Body of pancreas (tissue), 4 donors: ENCODE measurements around the gene SAPCD1. TPM values are rescaled to one million over a fixed set of nuclear protein-coding genes. Genes with fewer than 3 reads are reported as not detected.

Source experiments
- ATAC-seq: fragments of 150-250 bp; one replicate; pipeline ENCODE4 v1.9.1; 2016
- DNase-seq, 4 donors: peaks; one replicate each; pipeline ENCODE4 v3.0.0-alpha.2; 2019
- H3K27ac ChIP-seq, 4 donors: fragments of 200-600 bp; sonication (generic); 1 replicate in 3 of 4; 2 replicates in 1 of 4; pipeline versions ENCODE4 v1.5.1 to v1.6.1; 2016 to 2019; ENCODE audit warnings: mild to moderate bottlenecking in 1 of 4, mixed read lengths in 1 of 4, moderate library complexity in 1 of 4
- H3K27me3 ChIP-seq, 2 donors: fragments of 200-600 bp; sonication (generic); one replicate each; pipeline ENCODE4 v1.6.0; 2016; ENCODE audit warnings: mild to moderate bottlenecking in 1 of 2
- H3K36me3 ChIP-seq, 2 donors: fragments of 200-600 bp; sonication (generic); replicated peaks in 1 of 2; 2 replicates each; pipeline ENCODE4 v1.5.1; 2016; ENCODE audit warnings: low read depth in 2 of 2; ENCODE audit not compliant: insufficient read depth in 1 of 2
- H3K4me1 ChIP-seq: fragments of 200-600 bp; sonication (generic); one replicate; pipeline ENCODE4 v1.6.0; 2016
- H3K4me3 ChIP-seq, 2 donors: fragments of 200-600 bp; sonication (generic); 1 replicate in 1 of 2; 2 replicates in 1 of 2; pipeline ENCODE4 v1.5.1; 2016 to 2019
- H3K9me3 ChIP-seq, 3 donors: fragments of 200-600 bp; sonication (generic); 1 replicate in 2 of 3; 2 replicates in 1 of 3; pipeline ENCODE4 v1.5.1; 2016
- POLR2A ChIP-seq, 3 donors: fragments of 450-650 bp; IDR thresholded peaks; one replicate each; pipeline ENCODE4 v1.6.1; 2016; ENCODE audit warnings: antibody characterized with exemption in 3 of 3, mild to moderate bottlenecking in 2 of 3
- WGBS, 2 donors: methylation state at CpG; one replicate each; pipeline ENCODE4 v1.1.5; 2017; 5-methylcytosine and 5-hydroxymethylcytosine counted together
- intact Hi-C: fragments of 100-400 bp; cut with DNase I; formaldehyde crosslinking; loops from one replicate; pipeline ENCODE4 v1.15.1; 2023
- total RNA-seq, 2 donors: library from RNA; depleted of rRNA; stranded (reverse); fragments of >200 nt; gene quantifications; one replicate each; pipeline ENCODE4 v1.1.0, GENCODE V29; 2016
- TF ChIP-seq, protein P1 (sequence below), 7 experiments: fragments of 450-650 bp in 4 of 7; fragments of 200-600 bp in 3 of 7; sonication (generic) in 3 of 7; IDR thresholded peaks; one replicate each; pipeline ENCODE4 v1.5.1; 2016 to 2019; ENCODE audit warnings: antibody characterized with exemption in 7 of 7

Gene SAPCD1
- total RNA-seq, 2 donors from 2014 or later: 2.0 to 2.6 TPM

DNA sequence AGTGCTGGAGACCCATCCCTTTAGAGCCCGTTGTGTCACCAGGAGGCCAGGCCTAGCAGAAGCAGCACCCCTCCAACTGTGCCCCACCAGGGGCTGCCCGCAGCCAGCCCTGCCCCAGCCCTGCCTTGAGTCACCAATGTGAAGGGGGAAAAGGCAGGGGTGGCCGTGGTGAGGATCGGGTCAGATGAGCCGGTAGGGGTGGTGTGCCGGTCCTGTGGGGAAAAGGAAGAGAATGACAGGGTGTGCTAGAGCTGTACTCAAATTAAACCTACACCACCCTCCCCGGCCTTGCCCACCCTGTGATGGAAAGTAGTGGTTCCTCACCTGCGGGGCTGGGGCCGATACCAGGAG lies 3.1 kb downstream of the SAPCD1 start:
- no peaks in the 10 kb centered on the region for H3K27me3 ChIP-seq
- ATAC-seq: no peak
- H3K27ac ChIP-seq: no peak overlapping the region
- TF ChIP-seq POLR2A (IDR thresholded peaks at IDR 0.05): no peak
- TF ChIP-seq, protein P1, sequence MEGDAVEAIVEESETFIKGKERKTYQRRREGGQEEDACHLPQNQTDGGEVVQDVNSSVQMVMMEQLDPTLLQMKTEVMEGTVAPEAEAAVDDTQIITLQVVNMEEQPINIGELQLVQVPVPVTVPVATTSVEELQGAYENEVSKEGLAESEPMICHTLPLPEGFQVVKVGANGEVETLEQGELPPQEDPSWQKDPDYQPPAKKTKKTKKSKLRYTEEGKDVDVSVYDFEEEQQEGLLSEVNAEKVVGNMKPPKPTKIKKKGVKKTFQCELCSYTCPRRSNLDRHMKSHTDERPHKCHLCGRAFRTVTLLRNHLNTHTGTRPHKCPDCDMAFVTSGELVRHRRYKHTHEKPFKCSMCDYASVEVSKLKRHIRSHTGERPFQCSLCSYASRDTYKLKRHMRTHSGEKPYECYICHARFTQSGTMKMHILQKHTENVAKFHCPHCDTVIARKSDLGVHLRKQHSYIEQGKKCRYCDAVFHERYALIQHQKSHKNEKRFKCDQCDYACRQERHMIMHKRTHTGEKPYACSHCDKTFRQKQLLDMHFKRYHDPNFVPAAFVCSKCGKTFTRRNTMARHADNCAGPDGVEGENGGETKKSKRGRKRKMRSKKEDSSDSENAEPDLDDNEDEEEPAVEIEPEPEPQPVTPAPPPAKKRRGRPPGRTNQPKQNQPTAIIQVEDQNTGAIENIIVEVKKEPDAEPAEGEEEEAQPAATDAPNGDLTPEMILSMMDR (IDR thresholded peaks at IDR 0.05): no peak
- no peak for DNase-seq
- 84 to 88% methylated on average over 7 to 9 of the region's 9 CpGs for WGBS, 2 donors
- H3K4me3 ChIP-seq: no peak overlapping the region
- H3K9me3 ChIP-seq: no peaks in the 10 kb centered on the region
- intact Hi-C loops: no loop called here
- H3K4me1 ChIP-seq: peaks cover 4% of the 10 kb centered on the region
- no peaks in the 10 kb centered on the region for H3K36me3 ChIP-seq

DNA sequence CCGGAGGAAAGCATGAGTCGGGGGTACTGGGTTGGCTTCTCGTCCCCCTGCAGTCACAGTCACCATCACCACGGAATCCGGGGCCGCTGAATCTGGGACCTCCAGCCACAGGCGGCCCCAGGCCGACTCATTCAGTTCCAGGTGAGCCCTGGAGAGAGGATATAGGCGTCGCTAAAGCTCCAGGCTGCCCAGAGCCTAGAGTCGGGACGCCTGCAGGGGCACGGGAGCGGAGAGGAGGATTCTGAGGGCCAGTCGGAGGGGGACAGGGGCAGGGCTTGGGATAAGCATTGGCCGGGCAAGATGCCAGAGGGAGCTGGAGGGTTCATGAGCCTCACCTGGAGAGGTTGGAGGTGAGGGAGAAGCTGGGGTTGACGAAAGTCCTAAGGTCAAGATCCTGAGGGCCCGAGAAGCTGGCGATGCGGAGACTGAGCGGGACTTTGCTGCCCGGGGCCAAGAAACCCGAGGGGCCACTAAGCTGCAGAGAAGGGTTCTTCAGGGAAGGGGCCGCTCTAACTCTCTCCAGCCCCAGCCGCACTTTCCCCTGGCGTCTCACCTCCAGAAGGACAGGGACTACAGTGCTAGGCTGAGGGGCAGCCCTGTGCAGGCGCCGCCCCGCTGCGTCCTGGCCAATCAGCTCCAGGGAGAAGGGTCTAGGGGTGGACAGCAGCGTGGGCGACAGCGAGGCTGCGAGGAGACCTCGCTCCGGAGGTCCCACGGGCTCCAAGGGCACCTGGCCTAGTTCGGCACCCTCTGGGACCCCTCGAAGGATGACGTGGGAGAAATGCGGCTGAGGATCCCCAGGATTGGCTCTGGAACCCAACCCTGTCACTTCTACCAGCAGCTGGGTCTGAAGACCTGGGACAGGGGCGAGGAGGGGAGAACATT lies 3.7 kb downstream of the SAPCD1 start:
- no peak for ATAC-seq

DNA sequence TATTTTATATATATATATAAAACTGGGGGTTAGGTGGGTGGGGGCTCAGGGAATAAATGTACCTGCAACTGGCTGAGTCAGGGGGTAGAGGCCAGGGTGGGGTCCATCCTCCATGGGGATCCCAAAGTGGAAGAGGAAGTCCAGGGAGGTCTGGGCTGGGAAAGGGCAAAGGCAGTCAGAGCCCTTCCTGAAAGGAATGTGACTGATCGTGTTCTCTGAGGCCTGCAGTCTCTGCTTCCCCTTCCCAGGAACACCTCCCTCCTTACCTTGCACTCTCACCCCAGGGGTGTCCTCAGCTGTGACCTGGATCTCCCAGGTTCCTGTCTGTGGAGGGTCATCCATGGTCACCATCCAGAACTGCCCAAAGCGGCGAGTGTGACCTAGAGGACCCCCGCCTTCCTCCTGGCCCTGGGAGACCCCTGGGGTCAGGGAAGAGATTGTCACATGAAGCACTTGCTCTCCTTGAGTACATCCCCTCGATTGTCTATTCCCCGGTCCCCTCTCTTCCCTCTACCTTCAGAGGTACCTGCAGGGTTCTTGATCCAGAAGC lies 4.7 kb downstream of the SAPCD1 start:
- intact Hi-C loops: no loop called here
- no peak for TF ChIP-seq POLR2A (IDR thresholded peaks at IDR 0.05)
- TF ChIP-seq, protein P1 (IDR thresholded peaks at IDR 0.05): no peak
- DNase-seq (no peak), ATAC-seq (no peak)
- Histone ChIP-seq H3K4me1 (peaks cover 4% of the 10 kb centered on the region), H3K36me3 (no peaks in the 10 kb centered on the region), H3K27me3 (no peaks in the 10 kb centered on the region), H3K27ac (no peak overlapping the region), H3K4me3 (no peak overlapping the region), H3K9me3 (no peaks in the 10 kb centered on the region)
- 70 to 83% methylated on average over 2 to 6 of the region's 6 CpGs for WGBS, 2 donors

More for the DNA sequence above, 3.7 kb downstream of the SAPCD1 start:
- intact Hi-C loops: no loop called here
- no peak overlapping the region for H3K4me3 ChIP-seq
- peaks cover 4% of the 10 kb centered on the region for H3K4me1 ChIP-seq
- WGBS, 2 donors: 45 to 54% methylated on average over 19 to 42 of the region's 42 CpGs
- H3K27me3 ChIP-seq: no peaks in the 10 kb centered on the region
- no peaks in the 10 kb centered on the region for H3K9me3 ChIP-seq
- no peaks in the 10 kb centered on the region for H3K36me3 ChIP-seq
- DNase-seq: no peak
- no peak overlapping the region for H3K27ac ChIP-seq
- no peak for TF ChIP-seq POLR2A (IDR thresholded peaks at IDR 0.05)
- TF ChIP-seq, protein P1 (IDR thresholded peaks at IDR 0.05): no peak

DNA sequence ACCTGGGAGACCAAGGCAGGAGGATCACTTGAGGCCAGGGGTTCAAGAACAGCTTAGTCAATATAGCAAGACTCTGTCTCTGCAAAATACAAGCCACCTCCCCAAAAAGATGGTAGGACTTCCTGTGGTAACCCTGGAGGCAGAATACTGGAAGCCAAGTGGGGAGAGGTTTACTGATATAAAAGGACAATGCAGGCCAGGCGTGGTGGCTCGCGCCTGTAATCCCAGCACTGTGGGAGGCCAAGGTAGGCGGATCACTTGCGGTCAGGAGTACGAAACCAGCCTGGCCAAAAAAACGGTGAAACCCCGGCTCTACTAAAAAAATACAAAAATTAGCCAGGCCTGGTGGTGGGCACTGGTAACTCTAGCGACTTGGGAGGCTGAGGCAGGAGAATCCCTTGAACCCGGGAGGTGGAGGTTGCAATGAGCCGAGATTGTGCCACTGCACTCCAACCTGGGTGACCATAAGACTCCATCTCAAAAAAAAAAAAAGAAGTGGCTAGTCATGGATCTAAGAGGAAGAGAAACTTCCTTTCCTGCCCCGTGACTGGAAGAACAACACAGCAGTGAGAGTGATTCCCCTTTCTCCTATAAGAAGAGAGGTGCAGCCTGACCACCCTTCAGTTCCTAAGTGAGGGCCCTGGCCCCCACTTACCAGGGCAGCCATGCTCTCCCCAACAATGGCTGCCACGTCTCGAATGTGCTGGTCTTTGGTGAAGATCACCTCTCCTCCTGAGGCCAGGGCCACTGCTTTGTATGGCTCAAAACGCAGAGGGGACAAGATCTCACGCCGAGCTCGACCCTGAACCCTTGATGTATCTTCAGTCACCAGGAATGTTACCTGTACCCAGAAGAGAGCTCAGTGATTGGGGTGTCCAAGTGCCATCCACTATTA lies 6.2 kb downstream of the SAPCD1 start:
- Histone ChIP-seq H3K27me3 (no peaks in the 10 kb centered on the region), H3K4me3 (no peak overlapping the region), H3K4me1 (peaks cover 4% of the 10 kb centered on the region), H3K9me3 (no peaks in the 10 kb centered on the region), H3K36me3 (no peaks in the 10 kb centered on the region), H3K27ac (no peak overlapping the region)
- ATAC-seq (no peak), DNase-seq (peak in 1 of 4 donors; percentile 34)
- 72 to 82% methylated on average over 13 to 18 of the region's 18 CpGs for WGBS, 2 donors
- intact Hi-C loops: no loop called here
- TF ChIP-seq, protein P1 (IDR thresholded peaks at IDR 0.05): no peak
- no peak for TF ChIP-seq POLR2A (IDR thresholded peaks at IDR 0.05)
